HepG2 (cell line): ENCODE measurements around the gene KIF9. TPM values are rescaled to one million over a fixed set of nuclear protein-coding genes. Genes with fewer than 3 reads are reported as not detected.

Experiments used
- ATAC-seq: fragments of 200-7000 bp; cut with Tn5 transposase; 3 replicates; pipeline ENCODE4 v1.9.1; 2020; ENCODE audit warnings: mild to moderate bottlenecking, moderate library complexity
- BruUV-seq: library from RNA; stranded (reverse); fragments of 400-500 nt; replicated peaks from 2 replicates; lab custom pipeline; 2021; lab: Mats Ljungman, UMichigan
- CTCF ChIA-PET: fragments of 300-600 bp; formaldehyde crosslinking; extraction: SDS; loops from one replicate; lab custom pipeline; 2021; ENCODE audit warnings: low total read pairs, inconsistent platforms, low intra/inter-chr PET ratio; lab: Yijun Ruan, JAX
- POLR2A ChIA-PET: fragments of 350-600 bp; sonication (Branson Sonifier 250); formaldehyde crosslinking; loops from one replicate; lab custom pipeline; 2020; ENCODE audit warnings: antibody characterized with exemption, inconsistent platforms; lab: Yijun Ruan, JAX
- DNase-seq: peaks from one replicate; pipeline ENCODE4 v3.0.0-alpha.2; 2015; ENCODE audit warnings: low spot score
- FAIRE-seq: peaks from 3 replicates; lab custom pipeline; 2011; peaks lifted over from hg19 to GRCh38; lab: Jason Lieb, UNC
- H2AFZ ChIP-seq: one replicate; pipeline ENCODE4 v1.6.1; 2011; ENCODE audit warnings: low read length, inconsistent platforms
- H3K27ac ChIP-seq: fragments of 300-600 bp; 3 replicates; pipeline ENCODE4 v1.8.0; 2011; ENCODE audit warnings: mixed run types, mild to moderate bottlenecking, mixed read lengths, low read length, inconsistent platforms; ENCODE audit not compliant: insufficient read depth; ENCODE audit errors: extremely low read length
- H3K27me3 ChIP-seq, 2 experiments: fragments of 200-600 bp in 1 of 2; 2 replicates in 1 of 2; 3 replicates in 1 of 2; pipeline versions ENCODE4 v1.6.0 to v1.8.0; 2011; ENCODE audit warnings: low read length in 2 of 2, mild to moderate bottlenecking in 2 of 2, moderate library complexity in 2 of 2, inconsistent platforms in 1 of 2; ENCODE audit not compliant: insufficient read depth in 2 of 2, control insufficient read depth in 1 of 2
- H3K36me3 ChIP-seq, 2 experiments: fragments of 200-600 bp in 1 of 2; replicated peaks in 1 of 2; 2 replicates in 1 of 2; 3 replicates in 1 of 2; pipeline versions ENCODE4 v1.5.1 to v1.8.0; 2011; ENCODE audit warnings: low read length in 2 of 2, inconsistent platforms in 1 of 2; ENCODE audit not compliant: insufficient read depth in 2 of 2, control insufficient read depth in 1 of 2
- H3K4me1 ChIP-seq: 2 replicates; pipeline ENCODE4 v1.5.1; 2012; ENCODE audit warnings: low read length, inconsistent platforms; ENCODE audit not compliant: insufficient read depth
- H3K4me2 ChIP-seq: 2 replicates; pipeline ENCODE4 v1.6.0; 2011; ENCODE audit warnings: low read depth, low read length, inconsistent platforms
- H3K4me3 ChIP-seq, 3 experiments: fragments of 200-600 bp in 1 of 3; sonication (generic), shearing (Covaris generic) in 1 of 3; replicated peaks in 1 of 3; 2 replicates each; pipeline ENCODE4 v1.5.1; 2011 to 2016; ENCODE audit warnings: low read length in 3 of 3, inconsistent platforms in 2 of 3, low read depth in 2 of 3, mild to moderate bottlenecking in 2 of 3, control low read depth in 1 of 3, mixed read lengths in 1 of 3; ENCODE audit not compliant: insufficient read depth in 1 of 3
- H3K79me2 ChIP-seq: one replicate; pipeline ENCODE4 v1.6.1; 2011; ENCODE audit warnings: low read length, inconsistent platforms; ENCODE audit not compliant: insufficient read depth
- H3K9ac ChIP-seq: 2 replicates; pipeline ENCODE4 v1.6.0; 2011; ENCODE audit warnings: mild to moderate bottlenecking, low read depth, low read length, inconsistent platforms; ENCODE audit not compliant: insufficient read depth
- H3K9me3 ChIP-seq: 2 replicates; pipeline ENCODE4 v1.5.1; 2012; ENCODE audit warnings: mild to moderate bottlenecking, low read length
- H4K20me1 ChIP-seq: 2 replicates; pipeline ENCODE4 v1.6.0; 2011; ENCODE audit warnings: inconsistent platforms, mild to moderate bottlenecking, low read length, moderate library complexity; ENCODE audit not compliant: insufficient read depth
- GTF2F1 ChIP-seq: fragments of 150-350 bp; IDR thresholded peaks from 2 replicates; pipeline ENCODE4 v1.6.1; 2014; ENCODE audit warnings: low read length
- JUND ChIP-seq: sonication (generic); formaldehyde crosslinking; IDR thresholded peaks from 2 replicates; pipeline ENCODE4 v1.8.0; 2022; ENCODE audit warnings: mild to moderate bottlenecking, missing genetic modification reagents
- KDM3A ChIP-seq: IDR thresholded peaks from 2 replicates; pipeline ENCODE4 v1.6.1; 2018; ENCODE audit warnings: low read depth, missing compliant biosample characterization
- KDM5A ChIP-seq: fragments of 200-600 bp; sonication (generic); IDR thresholded peaks from 2 replicates; pipeline ENCODE4 v1.7.0; 2018; ENCODE audit warnings: antibody characterized with exemption, mild to moderate bottlenecking, low read length, borderline replicate concordance
- SNRNP70 ChIP-seq: fragments of 200-400 bp; formaldehyde crosslinking; IDR thresholded peaks from 2 replicates; pipeline ENCODE4 v1.6.1; 2017; ENCODE audit warnings: mild to moderate bottlenecking, low read depth, low read length, moderate library complexity
- WIZ ChIP-seq: sonication (generic); formaldehyde crosslinking; IDR thresholded peaks from 2 replicates; pipeline ENCODE4 v1.5.1; 2020; ENCODE audit warnings: mild to moderate bottlenecking, missing genetic modification reagents
- ZBTB33 ChIP-seq: sonication (generic); formaldehyde crosslinking; IDR thresholded peaks from 2 replicates; pipeline ENCODE4 v1.4.0; 2020; ENCODE audit warnings: missing genetic modification reagents
- ZNF343 ChIP-seq: sonication (generic); formaldehyde crosslinking; IDR thresholded peaks from 2 replicates; pipeline ENCODE4 v1.4.0; 2020; ENCODE audit warnings: mild to moderate bottlenecking, missing genetic modification reagents
- ZNF691 ChIP-seq: sonication (generic); formaldehyde crosslinking; IDR thresholded peaks from 2 replicates; pipeline ENCODE4 v1.4.0; 2020; ENCODE audit warnings: missing genetic modification reagents, low read depth, mild to moderate bottlenecking, borderline replicate concordance
- ZSCAN5A ChIP-seq: sonication (generic); formaldehyde crosslinking; IDR thresholded peaks from 2 replicates; pipeline ENCODE4 v1.8.0; 2022; ENCODE audit warnings: mild to moderate bottlenecking, missing genetic modification reagents, borderline replicate concordance
- WGBS: methylation state at CpG from one replicate; pipeline ENCODE4 v1.1.6; 2017; ENCODE audit warnings: low lambda C conversion rate; 5-methylcytosine and 5-hydroxymethylcytosine counted together
- in situ Hi-C: cut with HindIII; loops from 2 replicates; pipeline ENCODE4 v1.10.0; 2017; ENCODE audit warnings: low pct_unique_long_range_greater_than_20kb; ENCODE audit not compliant: extremely low pct_ligation_motif_present
- intact Hi-C: fragments of 100-400 bp; cut with micrococcal nuclease; formaldehyde crosslinking; loops from one replicate; pipeline ENCODE4 v1.10.0; 2022; ENCODE audit not compliant: unreplicated experiment
- polyA plus RNA-seq, 8 experiments: library from polyadenylated mRNA; depleted of rRNA in 3 of 8; stranded (reverse) in 7 of 8; unstranded in 1 of 8; fragments of >200 nt; fragmentation: Illumina TruSeq in 4 of 8; extraction: Trizol in 4 of 8; gene quantifications; 2 replicates each; pipeline versions ENCODE4 v1.2.1 to v1.2.3, GENCODE V29; 2011 to 2016; ENCODE audit warnings: low read depth in 4 of 8, missing spikeins in 1 of 8, mixed read lengths in 1 of 8; ENCODE audit not compliant: insufficient read depth in 1 of 8
- total RNA-seq, 5 experiments: library from RNA; depleted of rRNA; stranded (reverse); fragments of >200 nt; fragmentation: Illumina TruSeq; extraction: Trizol; gene quantifications; 2 replicates each; pipeline ENCODE4 v1.2.3, GENCODE V29; 2016; ENCODE audit warnings: low read depth in 1 of 5

The KIF9 gene
- total and polyA plus RNA-seq, 2 of the 13 experiments (the other 11 are each of a cell fraction or from before 2014, with no cell fraction given), result 5.1 to 16.9 TPM

GRCh38 chr3:47204875-47205274 is 77.7 kb downstream of the KIF9 start (continued):
- TF ChIP-seq ZNF691 (CRISPR knock-in tag) (no peak), KDM3A (no peak)

- Histone ChIP-seq H3K27ac (no peak overlapping the region), H3K9me3 (no peaks in the 10 kb centered on the region), H3K4me3 (no peak overlapping the region), H3K36me3 (no peaks in the 10 kb centered on the region; a peak in 1 of 5 replicates), H4K20me1 (no peaks in the 10 kb centered on the region), H3K79me2 (no peaks in the 10 kb centered on the region), H3K9ac (no peak overlapping the region), H3K4me1 (peaks cover 5% of the 10 kb centered on the region; the same call in 1 of the 2 replicates), H2AFZ (no peak overlapping the region), H3K27me3 (no peaks in the 10 kb centered on the region), H3K4me2 (no peak overlapping the region)
- intact Hi-C loops, result no loop called here
- FAIRE-seq (no peak), ATAC-seq (no peak), DNase-seq (no peak)
- TF ChIP-seq SNRNP70 (no peak), ZBTB33 (CRISPR knock-in tag) (no peak), GTF2F1 (no peak), ZSCAN5A (no peak), ZNF343 (CRISPR knock-in tag) (no peak), WIZ (CRISPR knock-in tag) (no peak), KDM5A (no peak), JUND (CRISPR knock-in tag) (no peak)
- in situ Hi-C loops, result no loop called here
- ChIA-PET CTCF (no interaction called here), POLR2A (no interaction called here)
- no TSS peak for BruUV-seq
- 91% methylated on average over 3 of the region's 3 CpGs for WGBS
Measured at GRCh38 chr3:47202542-47202941, 80.1 kb downstream of the KIF9 start.
